HepG2 (cell line): ENCODE data around the gene CCDC148. TPM values are rescaled to one million over a fixed set of nuclear protein-coding genes. Genes with fewer than 3 reads are reported as not detected.

ENCODE experiments used
- CREBL2 ChIP-seq: sonication (generic); formaldehyde crosslinking; IDR thresholded peaks from 2 replicates; pipeline ENCODE4 v1.8.1; 2023; ENCODE audit warnings: missing genetic modification reagents, mild to moderate bottlenecking, borderline replicate concordance
- HES4 ChIP-seq: sonication (generic); formaldehyde crosslinking; IDR thresholded peaks from 2 replicates; pipeline ENCODE4 v1.9.0; 2021; ENCODE audit warnings: mild to moderate bottlenecking, missing genetic modification reagents, borderline replicate concordance
- HOXA5 ChIP-seq: sonication (generic); formaldehyde crosslinking; IDR thresholded peaks from 2 replicates; pipeline ENCODE4 v1.4.0; 2020; ENCODE audit warnings: missing genetic modification reagents
- KDM4B ChIP-seq: sonication (generic); formaldehyde crosslinking; IDR thresholded peaks from 2 replicates; pipeline ENCODE4 v1.4.0; 2020; ENCODE audit warnings: missing genetic modification reagents
- KMT2A ChIP-seq: sonication (generic); formaldehyde crosslinking; IDR thresholded peaks from 2 replicates; pipeline ENCODE4 v1.4.0; 2020; ENCODE audit warnings: missing genetic modification reagents
- MLLT10 ChIP-seq: sonication (generic); formaldehyde crosslinking; IDR thresholded peaks from 2 replicates; pipeline ENCODE4 v1.4.0; 2020; ENCODE audit warnings: missing genetic modification reagents
- NR0B2 ChIP-seq: sonication (generic); formaldehyde crosslinking; IDR thresholded peaks from 2 replicates; pipeline ENCODE4 v1.4.0; 2020; ENCODE audit warnings: mild to moderate bottlenecking, missing genetic modification reagents
- ONECUT2 ChIP-seq: sonication (generic); formaldehyde crosslinking; IDR thresholded peaks from 2 replicates; pipeline ENCODE4 v1.4.0; 2020; ENCODE audit warnings: missing genetic modification reagents
- PRDM15 ChIP-seq: sonication (generic); formaldehyde crosslinking; IDR thresholded peaks from 2 replicates; pipeline ENCODE4 v1.4.0; 2020; ENCODE audit warnings: missing genetic modification reagents
- SNAPC2 ChIP-seq: sonication (generic); formaldehyde crosslinking; IDR thresholded peaks from 2 replicates; pipeline ENCODE4 v1.8.1; 2022; ENCODE audit warnings: mild to moderate bottlenecking, missing genetic modification reagents
- SNRNP70 ChIP-seq: fragments of 200-400 bp; formaldehyde crosslinking; IDR thresholded peaks from 2 replicates; pipeline ENCODE4 v1.6.1; 2017; ENCODE audit warnings: mild to moderate bottlenecking, low read depth, low read length, moderate library complexity
- SPEN ChIP-seq: sonication (generic); formaldehyde crosslinking; IDR thresholded peaks from 2 replicates; pipeline ENCODE4 v1.5.1; 2020; ENCODE audit warnings: low read depth, mild to moderate bottlenecking, missing genetic modification reagents
- SRSF9 ChIP-seq: fragments of 200-400 bp; formaldehyde crosslinking; IDR thresholded peaks from 2 replicates; pipeline ENCODE4 v1.6.1; 2018; ENCODE audit warnings: borderline replicate concordance, mild to moderate bottlenecking, low read depth, low read length; ENCODE audit not compliant: insufficient read depth, poor library complexity, severe bottlenecking
- ZKSCAN5 ChIP-seq: sonication (generic); formaldehyde crosslinking; IDR thresholded peaks from 2 replicates; pipeline ENCODE4 v1.5.1; 2020; ENCODE audit warnings: mild to moderate bottlenecking, missing genetic modification reagents
- ZKSCAN8 ChIP-seq: IDR thresholded peaks from 2 replicates; pipeline ENCODE4 v1.6.1; 2016; ENCODE audit warnings: borderline replicate concordance, missing genetic modification reagents, missing compliant biosample characterization
- ZNF143 ChIP-seq: sonication (generic); formaldehyde crosslinking; IDR thresholded peaks from 2 replicates; pipeline ENCODE4 v1.4.0; 2020; ENCODE audit warnings: missing genetic modification reagents
- ZNF224 ChIP-seq: sonication (generic); formaldehyde crosslinking; IDR thresholded peaks from 2 replicates; pipeline ENCODE4 v1.5.0; 2020; ENCODE audit warnings: mild to moderate bottlenecking, missing genetic modification reagents
- ZNF264 ChIP-seq: sonication (generic); formaldehyde crosslinking; IDR thresholded peaks from 2 replicates; pipeline ENCODE4 v1.4.0; 2020; ENCODE audit warnings: missing genetic modification reagents
- ZNF280B ChIP-seq: sonication (generic); formaldehyde crosslinking; IDR thresholded peaks from 2 replicates; pipeline ENCODE4 v1.5.0; 2020; ENCODE audit warnings: missing genetic modification reagents, mild to moderate bottlenecking, borderline replicate concordance
- ZNF282 ChIP-seq: fragments of 450-650 bp; IDR thresholded peaks from 2 replicates; pipeline ENCODE4 v1.6.1; 2018; ENCODE audit not compliant: partially characterized antibody
- ZNF331 ChIP-seq: sonication (generic); formaldehyde crosslinking; IDR thresholded peaks from 2 replicates; pipeline ENCODE4 v1.4.0; 2020; ENCODE audit warnings: missing genetic modification reagents
- ZNF629 ChIP-seq: sonication (generic); formaldehyde crosslinking; conservative IDR thresholded peaks from 2 replicates; pipeline ENCODE4 v1.5.0; 2020; ENCODE audit warnings: missing genetic modification reagents
- ZZZ3 ChIP-seq: sonication (generic); formaldehyde crosslinking; IDR thresholded peaks from 2 replicates; pipeline ENCODE4 v1.4.0; 2020; ENCODE audit warnings: missing genetic modification reagents, mild to moderate bottlenecking, borderline replicate concordance
- polyA plus RNA-seq, 8 experiments: library from polyadenylated mRNA; depleted of rRNA in 3 of 8; stranded (reverse) in 7 of 8; unstranded in 1 of 8; fragments of >200 nt; fragmentation: Illumina TruSeq in 4 of 8; extraction: Trizol in 4 of 8; gene quantifications; 2 replicates each; pipeline versions ENCODE4 v1.2.1 to v1.2.3, GENCODE V29; 2011 to 2016; ENCODE audit warnings: low read depth in 4 of 8, missing spikeins in 1 of 8, mixed read lengths in 1 of 8; ENCODE audit not compliant: insufficient read depth in 1 of 8
- total RNA-seq, 5 experiments: library from RNA; depleted of rRNA; stranded (reverse); fragments of >200 nt; fragmentation: Illumina TruSeq; extraction: Trizol; gene quantifications; 2 replicates each; pipeline ENCODE4 v1.2.3, GENCODE V29; 2016; ENCODE audit warnings: low read depth in 1 of 5
- TF ChIP-seq, protein P1 (sequence below): sonication (generic); formaldehyde crosslinking; IDR thresholded peaks from 2 replicates; pipeline ENCODE4 v1.8.0; 2022; ENCODE audit warnings: mild to moderate bottlenecking, missing genetic modification reagents, moderate library complexity

The CCDC148 gene
- total and polyA plus RNA-seq, 2 of the 13 experiments (the other 11 are each of a cell fraction or from before 2014, with no cell fraction given), result 0.30 to 0.49 TPM

DNA sequence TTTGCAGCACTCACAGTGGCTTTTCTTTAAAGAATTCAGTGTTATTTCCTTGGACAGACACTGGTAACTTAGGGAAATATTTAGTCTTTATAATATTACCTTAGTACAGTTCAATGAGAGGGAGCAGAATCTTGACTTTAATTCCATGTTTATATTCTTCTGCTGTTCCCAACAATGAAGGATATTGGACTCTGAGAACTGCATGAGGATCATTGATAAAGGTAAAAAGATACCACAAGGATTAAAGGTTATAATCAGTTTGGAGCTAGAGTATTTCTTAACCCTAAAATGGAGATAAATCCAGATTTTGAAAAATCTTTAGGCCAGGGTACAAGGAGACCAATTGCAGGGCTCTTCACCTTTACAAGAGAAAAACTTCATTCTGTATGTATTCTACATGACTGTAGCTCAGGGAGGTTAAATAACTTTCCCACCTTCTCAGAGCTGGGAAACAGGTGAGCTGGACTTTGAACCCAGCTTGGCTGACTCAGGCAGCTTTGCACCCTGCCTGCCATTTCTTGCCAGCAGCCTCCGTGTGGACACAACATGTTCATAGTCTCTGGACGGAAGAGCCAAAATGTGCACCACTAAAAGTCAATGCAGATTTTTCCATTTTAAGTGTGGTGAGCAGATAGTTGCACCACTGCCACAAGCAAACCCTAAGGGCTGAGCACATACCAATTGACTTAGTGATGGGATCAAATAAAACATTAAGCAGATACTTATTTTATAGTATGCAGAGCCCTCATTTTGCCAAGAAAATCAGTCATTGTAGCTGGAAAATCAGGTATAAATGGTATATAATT lies 328.2 kb downstream of the CCDC148 start (continued):
- no peak for TF ChIP-seq SRSF9
- peak; percentile 81; the same call in 1 of the 2 replicates for TF ChIP-seq ZNF331 (CRISPR knock-in tag)
- TF ChIP-seq, protein P1, sequence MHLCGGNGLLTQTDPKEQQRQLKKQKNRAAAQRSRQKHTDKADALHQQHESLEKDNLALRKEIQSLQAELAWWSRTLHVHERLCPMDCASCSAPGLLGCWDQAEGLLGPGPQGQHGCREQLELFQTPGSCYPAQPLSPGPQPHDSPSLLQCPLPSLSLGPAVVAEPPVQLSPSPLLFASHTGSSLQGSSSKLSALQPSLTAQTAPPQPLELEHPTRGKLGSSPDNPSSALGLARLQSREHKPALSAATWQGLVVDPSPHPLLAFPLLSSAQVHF (CRISPR knock-in tag), result no peak
- no peak for TF ChIP-seq SNRNP70
- TF ChIP-seq NR0B2 (CRISPR knock-in tag), result no peak
- peak; percentile 82; the same call in 1 of the 2 replicates for TF ChIP-seq SPEN (CRISPR knock-in tag)
- TF ChIP-seq ZZZ3 (CRISPR knock-in tag), result no peak
- no peak for TF ChIP-seq ZKSCAN5 (CRISPR knock-in tag)
- no peak for TF ChIP-seq ZNF143 (CRISPR knock-in tag)
- no peak for TF ChIP-seq KMT2A (CRISPR knock-in tag)
- TF ChIP-seq ZNF224 (CRISPR knock-in tag), result no peak
- 0 out of 2 replicates have a peak, but pooled peaks have one; percentile 32 for TF ChIP-seq ZNF629 (CRISPR knock-in tag)
- TF ChIP-seq ZNF264, result peak; percentile 60; the same call in 1 of the 2 replicates
- no peak for TF ChIP-seq HES4
- no peak for TF ChIP-seq SNAPC2 (CRISPR knock-in tag)
- no peak for TF ChIP-seq MLLT10 (CRISPR knock-in tag)
- TF ChIP-seq KDM4B (CRISPR knock-in tag), result no peak
- TF ChIP-seq ZKSCAN8 (CRISPR knock-in tag), result peak; percentile 85
- no peak for TF ChIP-seq ZNF280B (CRISPR knock-in tag)
- no peak for TF ChIP-seq CREBL2 (CRISPR knock-in tag)
- no peak for TF ChIP-seq PRDM15
- no peak for TF ChIP-seq ZNF282
- peak; percentile 76; the same call in 1 of the 2 replicates for TF ChIP-seq HOXA5 (CRISPR knock-in tag)
- TF ChIP-seq ONECUT2 (CRISPR knock-in tag), result 0 out of 2 replicates have a peak, but pooled peaks have one; percentile 11
